ENCODE results near the gene ZNF646. TPM values are rescaled to one million over a fixed set of nuclear protein-coding genes. Genes with fewer than 3 reads are reported as not detected.
A peak's percentile ranks its signal among the peaks of the same experiment; 100 is the strongest.

The ZNF646 gene
- polyA plus RNA-seq, 1 donor from 2014 or later, result 8.5 TPM

DNA sequence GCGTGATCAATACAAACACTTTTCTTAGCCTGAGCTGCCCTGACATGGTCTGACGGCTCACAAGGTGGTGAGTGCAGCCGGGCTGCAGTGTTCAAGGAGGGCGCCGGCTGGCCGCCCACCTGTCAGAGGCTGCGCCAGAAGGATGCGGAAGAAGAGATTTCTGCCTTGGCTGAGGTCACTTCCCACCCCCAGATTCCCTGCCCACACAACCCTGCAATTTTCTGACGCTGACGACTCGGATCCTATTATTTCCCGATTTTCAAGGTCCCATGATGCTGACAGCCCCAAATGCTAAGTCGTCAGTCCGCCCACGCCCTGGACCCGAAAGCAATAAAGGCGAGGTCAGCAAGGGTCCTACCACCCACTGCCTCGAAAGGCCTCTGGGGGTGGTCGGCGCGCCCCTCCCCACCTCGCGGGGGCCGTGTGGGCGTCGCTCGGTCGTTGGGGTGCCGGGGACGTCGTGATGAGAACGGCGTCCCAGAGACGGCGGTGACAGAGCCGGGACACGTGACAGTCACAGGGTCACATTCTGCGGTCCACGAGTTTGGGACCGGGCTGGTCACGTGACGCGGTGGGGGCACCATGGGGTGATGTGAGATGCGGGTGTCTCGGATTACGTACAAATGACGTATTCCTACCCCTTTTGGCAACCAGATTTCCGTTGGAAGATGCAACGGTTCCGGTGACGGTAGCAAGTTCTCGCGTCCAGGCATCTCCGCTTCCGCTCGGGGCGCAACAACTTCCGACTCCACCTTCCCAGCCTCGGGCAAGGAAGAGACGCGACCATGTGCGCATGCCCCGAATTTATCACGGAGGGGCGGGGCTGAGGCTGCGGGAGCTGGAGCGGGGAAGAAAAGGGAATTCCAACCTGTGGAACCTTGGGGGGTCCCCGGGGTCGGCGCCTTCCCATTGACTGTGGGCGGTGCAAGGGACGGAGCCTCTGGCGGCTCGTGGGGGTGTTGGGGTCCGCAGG lies 41.2 kb upstream of the ZNF646 start, which contains the start of gene STX4:
Gene STX4 (plus strand): TSS at position 823 of the 973 bp plus-strand sequence. CDS start 248 bp downstream, outside the sequence.
- peak within 1 kb of the TSS; percentile 74 for H3K4me2 ChIP-seq (ENCODE audit: low read length)
- TF ChIP-seq MXI1 (conservative IDR thresholded peaks at IDR 0.05; ENCODE audit: poor library complexity, severe bottlenecking) (peak; percentile 89), TAF1 (IDR thresholded peaks at IDR 0.05; ENCODE audit: low read depth) (peak; percentile 72), EZH2 (IDR thresholded peaks at IDR 0.05; ENCODE audit: borderline replicate concordance, insufficient read depth, low read length, poor library complexity, severe bottlenecking) (no peak), SMC3 (conservative IDR thresholded peaks at IDR 0.05; ENCODE audit: poor library complexity) (peak; percentile 35), POLR2AphosphoS5 (IDR thresholded peaks at IDR 0.05) (peak; percentile 68), EP300 (conservative IDR thresholded peaks at IDR 0.05; ENCODE audit: poor library complexity, severe bottlenecking) (peak; percentile 90), RAD21 (conservative IDR thresholded peaks at IDR 0.05) (no peak)
- TF ChIP-seq, protein P1, sequence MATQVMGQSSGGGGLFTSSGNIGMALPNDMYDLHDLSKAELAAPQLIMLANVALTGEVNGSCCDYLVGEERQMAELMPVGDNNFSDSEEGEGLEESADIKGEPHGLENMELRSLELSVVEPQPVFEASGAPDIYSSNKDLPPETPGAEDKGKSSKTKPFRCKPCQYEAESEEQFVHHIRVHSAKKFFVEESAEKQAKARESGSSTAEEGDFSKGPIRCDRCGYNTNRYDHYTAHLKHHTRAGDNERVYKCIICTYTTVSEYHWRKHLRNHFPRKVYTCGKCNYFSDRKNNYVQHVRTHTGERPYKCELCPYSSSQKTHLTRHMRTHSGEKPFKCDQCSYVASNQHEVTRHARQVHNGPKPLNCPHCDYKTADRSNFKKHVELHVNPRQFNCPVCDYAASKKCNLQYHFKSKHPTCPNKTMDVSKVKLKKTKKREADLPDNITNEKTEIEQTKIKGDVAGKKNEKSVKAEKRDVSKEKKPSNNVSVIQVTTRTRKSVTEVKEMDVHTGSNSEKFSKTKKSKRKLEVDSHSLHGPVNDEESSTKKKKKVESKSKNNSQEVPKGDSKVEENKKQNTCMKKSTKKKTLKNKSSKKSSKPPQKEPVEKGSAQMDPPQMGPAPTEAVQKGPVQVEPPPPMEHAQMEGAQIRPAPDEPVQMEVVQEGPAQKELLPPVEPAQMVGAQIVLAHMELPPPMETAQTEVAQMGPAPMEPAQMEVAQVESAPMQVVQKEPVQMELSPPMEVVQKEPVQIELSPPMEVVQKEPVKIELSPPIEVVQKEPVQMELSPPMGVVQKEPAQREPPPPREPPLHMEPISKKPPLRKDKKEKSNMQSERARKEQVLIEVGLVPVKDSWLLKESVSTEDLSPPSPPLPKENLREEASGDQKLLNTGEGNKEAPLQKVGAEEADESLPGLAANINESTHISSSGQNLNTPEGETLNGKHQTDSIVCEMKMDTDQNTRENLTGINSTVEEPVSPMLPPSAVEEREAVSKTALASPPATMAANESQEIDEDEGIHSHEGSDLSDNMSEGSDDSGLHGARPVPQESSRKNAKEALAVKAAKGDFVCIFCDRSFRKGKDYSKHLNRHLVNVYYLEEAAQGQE (IDR thresholded peaks at IDR 0.05; ENCODE audit: borderline replicate concordance), result peak; percentile 74
- TF ChIP-seq, protein P2, sequence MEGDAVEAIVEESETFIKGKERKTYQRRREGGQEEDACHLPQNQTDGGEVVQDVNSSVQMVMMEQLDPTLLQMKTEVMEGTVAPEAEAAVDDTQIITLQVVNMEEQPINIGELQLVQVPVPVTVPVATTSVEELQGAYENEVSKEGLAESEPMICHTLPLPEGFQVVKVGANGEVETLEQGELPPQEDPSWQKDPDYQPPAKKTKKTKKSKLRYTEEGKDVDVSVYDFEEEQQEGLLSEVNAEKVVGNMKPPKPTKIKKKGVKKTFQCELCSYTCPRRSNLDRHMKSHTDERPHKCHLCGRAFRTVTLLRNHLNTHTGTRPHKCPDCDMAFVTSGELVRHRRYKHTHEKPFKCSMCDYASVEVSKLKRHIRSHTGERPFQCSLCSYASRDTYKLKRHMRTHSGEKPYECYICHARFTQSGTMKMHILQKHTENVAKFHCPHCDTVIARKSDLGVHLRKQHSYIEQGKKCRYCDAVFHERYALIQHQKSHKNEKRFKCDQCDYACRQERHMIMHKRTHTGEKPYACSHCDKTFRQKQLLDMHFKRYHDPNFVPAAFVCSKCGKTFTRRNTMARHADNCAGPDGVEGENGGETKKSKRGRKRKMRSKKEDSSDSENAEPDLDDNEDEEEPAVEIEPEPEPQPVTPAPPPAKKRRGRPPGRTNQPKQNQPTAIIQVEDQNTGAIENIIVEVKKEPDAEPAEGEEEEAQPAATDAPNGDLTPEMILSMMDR (IDR thresholded peaks at IDR 0.05; ENCODE audit: poor library complexity, severe bottlenecking), result peak; percentile 24
- no peaks in the 10 kb centered on the region for H3K9me3 ChIP-seq (ENCODE audit: low read length)
- peak within 1 kb of the TSS; percentile 95 for H3K27ac ChIP-seq (ENCODE audit: low read length)
- peaks cover 6% of the 10 kb centered on the region for H3K79me2 ChIP-seq (replicated peaks; ENCODE audit: insufficient read depth, low read length)
- H3F3A ChIP-seq (ENCODE audit: insufficient read depth, low read length, poor library complexity, severe bottlenecking), result no peaks in the 10 kb centered on the region
- no peaks in the 10 kb centered on the region for H3K36me3 ChIP-seq (ENCODE audit: insufficient read depth, low read length)
- H3K27me3 ChIP-seq (ENCODE audit: insufficient read depth, low read depth, low read length), result no peaks in the 10 kb centered on the region
- H3K9ac ChIP-seq (ENCODE audit: low read length), result peak within 1 kb of the TSS; percentile 93
- peak within 1 kb of the TSS; percentile 96 for H2AFZ ChIP-seq (ENCODE audit: low read depth, low read length)
- H3K9me2 ChIP-seq (ENCODE audit: insufficient read depth, low read length), result no peaks in the 10 kb centered on the region
- peak within 1 kb of the TSS; percentile 93 for H3K4me3 ChIP-seq (ENCODE audit: low read length)
- H4K20me1 ChIP-seq (ENCODE audit: insufficient read depth), result no peaks in the 10 kb centered on the region

DNA sequence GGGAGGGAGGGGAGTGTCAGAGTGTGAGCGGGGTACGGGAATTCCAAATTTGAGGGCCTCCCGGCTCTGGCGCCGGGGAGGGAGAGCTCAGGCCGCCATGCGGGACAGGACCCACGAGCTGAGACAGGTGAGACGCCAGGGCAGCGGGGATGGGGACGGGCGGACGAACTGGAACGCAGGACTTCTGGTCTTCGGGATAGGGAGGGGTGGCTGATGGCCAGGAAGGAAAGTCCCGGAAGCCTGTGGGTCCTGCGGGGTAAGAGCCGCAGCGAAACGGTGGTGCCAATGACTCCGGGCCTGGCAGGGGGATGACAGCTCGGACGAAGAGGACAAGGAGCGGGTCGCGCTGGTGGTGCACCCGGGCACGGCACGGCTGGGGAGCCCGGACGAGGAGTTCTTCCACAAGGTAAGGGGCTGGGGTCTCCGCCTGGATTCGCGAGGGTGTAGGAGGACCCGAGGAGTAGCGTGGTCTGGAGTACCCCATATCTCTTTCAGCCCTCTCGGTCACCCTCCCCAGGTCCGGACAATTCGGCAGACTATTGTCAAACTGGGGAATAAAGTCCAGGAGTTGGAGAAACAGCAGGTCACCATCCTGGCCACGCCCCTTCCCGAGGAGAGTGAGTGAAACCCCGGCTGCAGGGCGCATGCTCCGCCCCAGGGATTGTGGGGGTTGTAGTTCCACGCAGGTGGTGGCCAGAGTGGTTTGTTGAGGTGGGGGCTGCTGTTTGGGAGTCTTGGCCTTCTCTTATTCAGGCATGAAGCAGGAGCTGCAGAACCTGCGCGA lies 40.3 kb upstream of the ZNF646 start:
- Histone ChIP-seq H3K27me3 (ENCODE audit: insufficient read depth, low read depth, low read length) (no peaks in the 10 kb centered on the region), H2AFZ (ENCODE audit: low read depth, low read length) (peak overlapping the region; percentile 54), H3K27ac (ENCODE audit: low read length) (peak overlapping the region; percentile 95)

More for the DNA sequence above, 40.3 kb upstream of the ZNF646 start:
- no peak for TF ChIP-seq SMC3 (conservative IDR thresholded peaks at IDR 0.05; ENCODE audit: poor library complexity)
- peak; percentile 10 for TF ChIP-seq RAD21 (conservative IDR thresholded peaks at IDR 0.05)
- TF ChIP-seq, protein P1 (IDR thresholded peaks at IDR 0.05; ENCODE audit: borderline replicate concordance), result peak; percentile 24
- no peak for TF ChIP-seq EP300 (conservative IDR thresholded peaks at IDR 0.05; ENCODE audit: poor library complexity, severe bottlenecking)
- TF ChIP-seq MXI1 (conservative IDR thresholded peaks at IDR 0.05; ENCODE audit: poor library complexity, severe bottlenecking), result peak; percentile 65
- no peak for TF ChIP-seq TAF1 (IDR thresholded peaks at IDR 0.05; ENCODE audit: low read depth)
- no peak for TF ChIP-seq EZH2 (IDR thresholded peaks at IDR 0.05; ENCODE audit: borderline replicate concordance, insufficient read depth, low read length, poor library complexity, severe bottlenecking)
- no peak for TF ChIP-seq POLR2AphosphoS5 (IDR thresholded peaks at IDR 0.05)
- H3K9ac ChIP-seq (ENCODE audit: low read length), result peak overlapping the region; percentile 93
- H3K36me3 ChIP-seq (ENCODE audit: insufficient read depth, low read length), result no peaks in the 10 kb centered on the region
- H3K9me2 ChIP-seq (ENCODE audit: insufficient read depth, low read length), result no peaks in the 10 kb centered on the region
- H3F3A ChIP-seq (ENCODE audit: insufficient read depth, low read length, poor library complexity, severe bottlenecking), result no peaks in the 10 kb centered on the region
- peak overlapping the region; percentile 93 for H3K4me3 ChIP-seq (ENCODE audit: low read length)
- H4K20me1 ChIP-seq (ENCODE audit: insufficient read depth), result no peaks in the 10 kb centered on the region
- H3K9me3 ChIP-seq (ENCODE audit: low read length), result no peaks in the 10 kb centered on the region
- peak overlapping the region; percentile 16 for H3K4me2 ChIP-seq (ENCODE audit: low read length)
- peaks cover 6% of the 10 kb centered on the region for H3K79me2 ChIP-seq (replicated peaks; ENCODE audit: insufficient read depth, low read length)
